Measurements from ENCODE around the gene ANKRD28.
"Not testable (repeated sequence)": the region's sequence is repeated elsewhere in the genome, so short reads cannot be mapped to it uniquely, and the experiment has no call there.

ANKRD28 gene

GRCh38 chr3:15797642-15798303, at the start of gene ANKRD28:
Gene ANKRD28 (minus strand): TSS chr3:15797979. CDS start chr3:15796521, 1,458 bp downstream.
- no peak for DNase-seq (ENCODE audit: low read depth)

- no peak for DNase-seq (ENCODE audit: low read depth)
Measured at GRCh38 chr3:15847239-15847638, 49.5 kb upstream of the ANKRD28 start.

GRCh38 chr3:15846606-15847005, 48.8 kb upstream of the ANKRD28 start:
- DNase-seq (ENCODE audit: low read depth), result no peak

DNA sequence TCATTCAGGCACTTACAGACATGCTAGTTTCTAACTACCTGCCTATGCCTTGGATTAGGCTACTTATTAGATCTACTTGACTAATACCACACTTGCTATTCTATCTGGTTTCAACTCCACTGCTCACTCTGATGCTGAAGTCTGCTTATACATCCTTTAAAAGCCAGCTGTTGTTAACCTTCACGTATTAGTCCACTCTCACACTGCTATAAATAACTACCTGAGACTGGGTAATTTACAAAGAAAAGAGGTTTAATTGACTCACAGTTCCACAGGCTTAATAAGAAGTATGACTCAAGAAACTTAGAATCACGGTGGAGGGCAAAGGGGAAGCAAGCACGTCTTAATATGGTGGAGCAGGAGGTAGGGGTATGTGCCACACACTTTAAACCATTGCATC, 47.7 kb upstream of the ANKRD28 start:
- no peak for DNase-seq (ENCODE audit: low read depth)

DNA sequence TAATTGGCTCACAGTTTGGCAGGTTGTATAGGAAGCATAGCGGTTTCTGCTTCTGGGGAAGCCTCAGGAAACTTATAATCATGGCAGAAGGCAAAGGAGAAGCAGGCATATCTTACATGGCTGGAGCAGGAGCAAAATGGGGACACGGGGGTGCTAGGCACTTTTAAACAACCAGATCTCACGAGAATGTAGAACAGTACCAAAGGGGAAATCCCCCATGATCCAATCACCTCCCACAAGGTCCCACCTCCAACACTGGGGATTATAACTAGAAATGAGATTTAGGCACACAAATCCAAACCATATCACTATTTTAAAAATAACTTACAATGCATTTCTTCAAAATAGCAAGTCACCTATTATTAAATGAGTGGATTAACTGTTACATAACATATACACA, 47.1 kb upstream of the ANKRD28 start:
- no peak for DNase-seq (ENCODE audit: low read depth)

DNA sequence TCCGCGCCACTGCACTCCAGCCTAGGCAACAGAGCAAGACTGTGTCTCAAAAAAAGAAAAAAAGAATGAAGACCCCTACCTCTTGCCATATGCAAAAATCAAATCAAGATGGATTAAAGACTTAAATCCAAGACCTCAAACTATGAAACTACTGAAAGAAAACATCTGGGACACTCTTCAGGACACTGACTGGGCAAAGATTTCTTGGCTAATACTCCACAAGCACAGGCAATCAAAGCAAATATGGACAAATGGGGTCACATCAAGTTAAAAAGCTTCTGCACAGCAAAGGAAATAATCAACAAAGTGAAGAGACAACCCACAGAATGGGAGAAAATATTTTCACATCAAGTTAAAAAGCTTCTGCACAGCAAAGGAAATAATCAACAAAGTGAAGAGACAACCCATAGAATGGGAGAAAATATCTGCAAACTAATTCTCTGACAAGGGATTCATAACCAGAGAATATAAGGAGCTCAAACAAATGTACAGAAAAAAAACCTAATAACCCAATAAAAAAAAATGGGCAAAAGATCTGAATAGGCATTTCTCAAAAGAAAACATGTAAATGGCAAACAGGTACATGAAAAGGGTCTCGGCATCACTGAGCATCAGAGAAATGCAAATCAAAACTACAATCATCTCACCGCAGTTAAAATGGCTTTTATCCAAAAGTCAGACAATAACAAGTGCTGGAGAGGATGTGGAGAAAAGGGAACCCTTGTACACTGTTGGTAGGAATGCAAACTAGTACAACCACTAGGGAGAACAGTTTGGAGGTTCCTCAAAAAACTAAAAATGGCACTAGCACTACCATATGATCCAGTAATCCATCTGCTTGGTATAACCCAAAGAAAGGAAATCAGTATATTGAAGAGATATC, 43.6 kb upstream of the ANKRD28 start:
- not testable (repeated sequence) for DNase-seq (ENCODE audit: low read depth)

- DNase-seq (ENCODE audit: low read depth), result no peak
Measured at GRCh38 chr3:15839568-15839967, 41.8 kb upstream of the ANKRD28 start.

- no peak for DNase-seq (ENCODE audit: low read depth)
Measured at GRCh38 chr3:15831927-15832326, 34.1 kb upstream of the ANKRD28 start.

DNA sequence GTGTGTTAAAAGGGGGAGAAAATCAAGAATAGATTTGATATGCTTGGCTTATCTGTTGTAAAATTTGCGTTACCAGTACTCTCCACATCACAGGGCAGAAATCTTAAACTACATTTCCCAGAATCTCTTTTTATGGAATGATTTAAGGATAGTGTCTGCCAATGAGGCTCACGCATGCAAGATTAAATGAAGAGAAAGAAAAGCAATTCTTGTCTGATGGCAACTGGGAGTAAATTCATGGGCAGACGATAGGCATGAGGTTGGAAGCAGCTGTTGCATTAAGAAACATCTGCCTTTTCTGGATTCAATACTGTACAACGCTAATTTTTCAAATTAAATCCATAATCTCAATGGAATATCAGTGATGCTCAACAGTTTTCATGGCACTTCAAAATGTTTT, 27.2 kb upstream of the ANKRD28 start:
- no peak for DNase-seq (ENCODE audit: low read depth)

DNA sequence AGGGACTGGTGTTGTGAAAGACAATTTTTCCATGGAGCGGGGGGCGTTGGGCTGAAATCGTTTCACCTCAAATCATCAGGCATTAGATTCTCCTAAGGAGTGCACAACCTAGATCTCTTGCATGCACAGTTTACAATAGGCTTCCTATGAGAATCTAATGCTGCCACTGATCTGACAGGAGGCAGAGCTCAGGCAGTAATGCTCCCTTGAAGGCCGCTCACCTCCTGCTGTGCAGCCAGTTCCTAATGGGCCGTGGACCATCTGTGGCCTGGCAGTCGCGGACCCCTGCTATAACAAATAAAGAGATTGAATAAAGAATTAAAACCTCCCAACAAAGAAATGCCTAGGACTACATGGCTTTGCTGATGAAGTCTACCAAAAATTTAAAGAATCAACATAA, 25.3 kb upstream of the ANKRD28 start:
- DNase-seq (ENCODE audit: low read depth), result no peak

GRCh38 chr3:15822281-15822680, 24.5 kb upstream of the ANKRD28 start:
- DNase-seq (ENCODE audit: low read depth), result no peak

- DNase-seq (ENCODE audit: low read depth), result no peak
Measured at GRCh38 chr3:15820911-15821310, 23.1 kb upstream of the ANKRD28 start.

- no peak for DNase-seq (ENCODE audit: low read depth)
Measured at GRCh38 chr3:15819576-15819975, 21.8 kb upstream of the ANKRD28 start.

DNA sequence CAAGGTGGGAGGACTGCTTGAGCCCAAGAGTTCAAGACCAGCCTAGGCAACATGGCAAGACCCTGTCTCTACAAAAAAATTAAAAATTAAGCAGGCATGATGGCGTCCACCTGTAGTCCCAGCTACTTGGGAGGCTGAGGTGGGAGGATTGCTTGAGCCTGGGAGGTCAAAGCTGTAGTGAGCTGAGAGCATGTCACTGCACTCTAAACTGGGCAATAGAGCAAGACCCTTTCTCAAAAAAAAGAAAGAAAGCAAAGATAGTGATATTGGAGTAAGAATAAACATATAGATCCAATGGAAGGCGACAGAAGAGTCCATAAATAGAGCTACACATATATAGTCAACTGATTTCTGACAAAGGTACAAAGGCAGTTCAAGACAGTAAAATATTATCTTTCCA, 21.3 kb upstream of the ANKRD28 start:
- no peak for DNase-seq (ENCODE audit: low read depth)

GRCh38 chr3:15815696-15816095, 17.9 kb upstream of the ANKRD28 start:
- DNase-seq (ENCODE audit: low read depth), result no peak

DNA sequence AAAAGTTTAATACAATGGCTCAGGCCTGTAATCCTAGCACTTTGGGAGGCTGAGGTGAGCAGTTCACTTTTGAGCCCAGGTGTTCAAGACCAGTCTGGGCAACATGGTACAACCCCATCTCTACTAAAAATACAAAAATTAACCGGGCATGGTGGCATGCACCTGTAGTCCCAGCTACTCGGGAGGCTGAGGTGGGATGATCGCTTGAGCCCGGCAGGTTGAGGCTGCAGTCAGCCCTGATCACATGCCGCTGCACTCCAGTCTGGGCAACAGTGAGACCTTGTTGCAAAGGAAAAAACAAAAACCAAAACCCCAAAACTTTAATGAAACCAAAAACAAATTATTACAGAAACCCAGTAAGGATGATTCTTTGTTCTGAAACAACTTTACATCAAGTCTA, 15.3 kb upstream of the ANKRD28 start:
- not testable (repeated sequence) for DNase-seq (ENCODE audit: low read depth)

- no peak for DNase-seq (ENCODE audit: low read depth)
Measured at GRCh38 chr3:15812183-15812582, 14.4 kb upstream of the ANKRD28 start.

DNA sequence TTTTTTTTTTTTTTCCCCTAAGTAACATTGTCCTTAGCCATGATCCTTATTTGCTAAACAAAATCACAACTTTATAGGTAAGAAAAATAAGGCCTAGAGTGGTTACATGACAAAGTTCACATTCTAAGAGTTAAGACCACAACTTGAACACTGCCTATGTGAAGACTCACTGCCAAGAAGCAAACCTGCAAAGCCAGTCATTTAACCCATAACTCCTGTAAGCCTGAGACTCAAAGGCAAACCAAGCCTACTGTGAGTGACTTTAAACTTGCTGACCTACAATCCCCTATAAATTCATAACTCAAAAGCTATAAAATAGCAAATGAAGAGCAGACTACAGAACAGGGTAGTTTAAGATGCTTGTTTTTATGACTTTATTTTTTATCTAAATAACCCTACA, 12.9 kb upstream of the ANKRD28 start:
- DNase-seq (ENCODE audit: low read depth), result no peak

GRCh38 chr3:15809313-15809712, 11.5 kb upstream of the ANKRD28 start:
- DNase-seq (ENCODE audit: low read depth), result no peak

DNA sequence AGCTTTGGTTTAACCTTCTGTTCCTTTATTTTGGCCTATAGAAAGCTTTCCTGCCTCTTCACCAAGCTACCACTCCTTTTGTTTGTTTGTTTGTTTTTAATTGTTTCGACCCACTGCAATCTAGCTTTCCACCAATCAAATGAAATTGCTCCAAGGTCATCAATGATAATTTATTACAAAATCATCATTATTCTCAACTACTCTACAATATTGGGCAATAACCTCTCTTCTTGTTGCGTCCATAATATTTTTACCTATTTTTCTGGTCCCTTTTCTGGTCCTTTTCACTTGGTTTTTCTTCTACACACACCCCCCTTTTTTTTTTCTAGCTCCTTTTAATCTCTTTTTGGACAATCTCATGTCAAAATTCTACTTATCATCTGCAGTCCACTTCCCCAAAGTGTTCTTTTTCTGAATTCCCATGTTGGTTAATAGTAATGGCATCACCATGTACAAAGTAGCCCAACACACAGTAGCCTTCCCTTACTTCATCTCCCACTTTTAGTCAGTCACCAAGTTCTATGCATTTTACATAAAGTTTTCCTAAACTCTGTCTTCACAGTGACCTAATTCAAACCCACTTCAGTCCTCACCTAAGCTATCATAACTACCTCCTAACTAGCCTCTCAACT, 11.0 kb upstream of the ANKRD28 start:
- DNase-seq (ENCODE audit: low read depth), result no peak

DNA sequence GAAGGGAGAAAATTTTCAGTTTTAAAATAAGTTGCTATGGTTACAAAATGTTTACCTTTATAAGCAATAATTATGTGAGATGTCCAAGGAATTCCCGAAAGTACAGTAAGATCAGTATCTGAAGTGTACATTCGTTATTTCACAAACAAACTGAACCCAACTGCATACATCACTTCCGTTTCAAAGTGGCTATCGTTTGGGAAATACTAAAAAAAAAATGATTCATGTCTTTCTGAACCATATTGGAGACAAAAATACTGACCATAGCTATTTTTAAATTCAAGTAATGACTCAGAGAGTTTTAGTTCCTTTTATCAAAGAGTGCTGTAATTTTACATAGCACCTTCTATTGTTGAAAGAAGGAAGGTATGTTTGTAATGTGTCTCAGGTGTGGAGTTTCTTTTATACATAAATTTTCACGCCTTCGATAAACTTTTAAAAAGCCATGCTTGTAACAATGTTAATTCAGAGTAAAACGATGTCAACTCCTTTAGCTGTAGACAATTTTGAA, 8.0 kb upstream of the ANKRD28 start:
- DNase-seq (ENCODE audit: low read depth), result no peak

- DNase-seq (ENCODE audit: low read depth), result no peak
Measured at GRCh38 chr3:15804553-15805095, 6.8 kb upstream of the ANKRD28 start.

- DNase-seq (ENCODE audit: low read depth), result no peak
Measured at GRCh38 chr3:15803921-15804320, 6.1 kb upstream of the ANKRD28 start.

Measured in activated T-helper 1 cell treated with Interleukin-2 at 50 U/mL for 16 hours (primary cell).